GM12874 (cell line): ENCODE measurements around the gene CLEC3B.

Experiments
- TF ChIP-seq, protein P1 (sequence below): IDR thresholded peaks from 2 replicates; pipeline ENCODE4 v1.5.1; 2011; ENCODE audit warnings: low read depth, mild to moderate bottlenecking, control low read depth, low read length, moderate library complexity; ENCODE audit not compliant: insufficient read depth

Gene CLEC3B

DNA sequence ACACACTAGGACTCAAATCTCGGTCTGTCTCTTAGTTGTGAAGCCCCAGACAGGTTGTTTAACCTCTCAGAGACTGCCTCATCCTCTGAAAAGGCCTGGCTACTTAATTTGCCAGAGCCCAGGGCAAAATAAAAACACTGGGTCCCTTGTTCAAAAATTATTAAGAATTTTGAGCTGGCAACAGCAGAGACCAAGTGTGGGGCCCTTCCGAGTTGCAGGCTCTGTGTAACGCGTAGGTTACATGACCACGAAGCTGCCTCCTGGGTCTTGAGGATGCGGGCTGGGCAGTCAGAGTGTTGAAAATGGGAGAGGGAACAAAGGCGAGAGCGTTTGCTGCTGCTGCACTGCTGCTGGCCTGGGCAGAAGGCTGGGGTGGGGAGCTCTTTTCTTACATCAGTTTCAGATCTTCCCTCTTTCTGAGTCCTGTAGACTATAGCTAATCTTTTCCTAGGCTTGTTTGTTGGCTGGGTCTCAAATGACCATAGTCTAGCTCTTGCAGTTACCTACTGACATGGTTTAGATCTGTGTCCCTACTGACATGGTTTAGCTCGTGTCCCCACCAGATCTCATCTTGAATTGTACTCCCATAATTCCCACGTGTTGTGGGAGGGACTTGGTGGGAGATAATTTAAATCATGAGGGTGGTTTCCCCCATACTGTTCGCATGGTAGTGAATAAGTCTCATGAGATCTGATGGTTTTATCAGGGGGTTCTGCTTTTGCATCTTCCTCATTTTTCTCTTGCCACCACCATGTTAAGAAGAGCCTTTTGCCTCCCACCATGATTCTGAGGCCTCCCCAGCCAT, 49.9 kb downstream of the CLEC3B start:
- TF ChIP-seq, protein P1, sequence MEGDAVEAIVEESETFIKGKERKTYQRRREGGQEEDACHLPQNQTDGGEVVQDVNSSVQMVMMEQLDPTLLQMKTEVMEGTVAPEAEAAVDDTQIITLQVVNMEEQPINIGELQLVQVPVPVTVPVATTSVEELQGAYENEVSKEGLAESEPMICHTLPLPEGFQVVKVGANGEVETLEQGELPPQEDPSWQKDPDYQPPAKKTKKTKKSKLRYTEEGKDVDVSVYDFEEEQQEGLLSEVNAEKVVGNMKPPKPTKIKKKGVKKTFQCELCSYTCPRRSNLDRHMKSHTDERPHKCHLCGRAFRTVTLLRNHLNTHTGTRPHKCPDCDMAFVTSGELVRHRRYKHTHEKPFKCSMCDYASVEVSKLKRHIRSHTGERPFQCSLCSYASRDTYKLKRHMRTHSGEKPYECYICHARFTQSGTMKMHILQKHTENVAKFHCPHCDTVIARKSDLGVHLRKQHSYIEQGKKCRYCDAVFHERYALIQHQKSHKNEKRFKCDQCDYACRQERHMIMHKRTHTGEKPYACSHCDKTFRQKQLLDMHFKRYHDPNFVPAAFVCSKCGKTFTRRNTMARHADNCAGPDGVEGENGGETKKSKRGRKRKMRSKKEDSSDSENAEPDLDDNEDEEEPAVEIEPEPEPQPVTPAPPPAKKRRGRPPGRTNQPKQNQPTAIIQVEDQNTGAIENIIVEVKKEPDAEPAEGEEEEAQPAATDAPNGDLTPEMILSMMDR, result no peak

DNA sequence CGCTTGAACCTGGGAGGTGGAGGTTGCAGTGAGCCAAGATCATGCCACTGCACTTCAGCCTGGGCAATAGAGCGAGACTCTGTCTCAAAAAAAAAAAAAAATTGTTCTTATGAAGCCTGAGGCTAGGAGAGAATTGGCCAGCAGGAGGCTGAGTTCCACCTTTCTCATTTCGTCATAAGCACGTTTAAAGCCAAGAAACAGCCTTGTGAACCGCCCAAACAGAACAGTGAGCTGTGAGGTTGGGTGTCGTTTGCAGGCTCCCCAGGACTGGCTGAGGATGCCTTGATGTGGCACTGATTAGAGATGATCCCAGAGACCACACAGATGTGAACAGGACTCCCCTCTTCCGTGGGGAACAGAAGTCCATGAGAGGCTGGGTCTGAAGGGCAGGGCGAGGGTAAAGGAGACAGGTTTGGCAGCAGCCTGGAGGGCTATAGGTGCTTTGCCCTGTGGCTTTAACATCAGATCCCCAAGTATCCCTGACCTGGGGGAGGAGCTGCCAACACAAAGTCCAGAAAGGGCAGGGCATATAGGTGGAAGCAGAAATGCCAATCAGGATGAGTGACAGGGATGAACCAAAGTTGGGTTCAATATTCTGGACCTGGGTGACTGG, 52.9 kb downstream of the CLEC3B start:
- TF ChIP-seq, protein P1, result no peak

DNA sequence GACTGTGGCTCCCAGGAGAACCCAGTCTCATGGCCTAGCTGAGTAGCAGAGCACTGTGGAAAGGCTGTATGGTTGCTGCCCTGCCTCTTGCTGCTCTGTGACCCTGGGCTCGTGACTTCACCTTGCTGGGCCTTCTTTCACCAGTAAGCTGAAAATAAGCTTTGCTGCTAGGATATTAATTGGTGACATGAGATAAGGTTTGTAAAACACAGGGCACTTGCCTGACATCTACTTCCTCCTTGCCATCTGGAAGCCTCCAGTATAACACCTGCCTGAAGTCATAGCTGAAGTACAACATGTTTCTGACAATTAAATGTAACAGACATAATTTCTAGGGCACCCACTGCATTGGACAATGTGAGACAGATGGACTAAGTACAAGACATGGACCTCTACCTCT, 53.6 kb downstream of the CLEC3B start:
- TF ChIP-seq, protein P1, result no peak

DNA sequence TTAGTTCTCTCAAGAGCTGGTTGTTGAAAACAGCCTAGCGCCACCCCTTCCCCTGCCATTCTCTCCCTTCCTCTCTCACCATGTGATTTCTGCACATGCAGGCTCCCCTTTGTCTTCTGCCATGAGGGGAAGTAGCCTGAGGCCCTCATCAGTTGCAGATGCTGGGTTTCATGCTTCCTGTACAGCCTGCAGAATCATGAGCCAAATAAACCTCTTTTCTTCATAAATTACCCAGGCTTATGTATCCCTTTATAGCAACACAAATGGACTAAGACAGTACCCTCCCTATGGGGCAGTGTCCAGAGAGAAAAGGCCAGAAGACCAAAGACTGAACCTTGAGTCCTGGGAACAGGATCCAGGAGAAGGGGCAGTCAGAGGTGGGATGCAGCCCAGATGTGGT, 54.7 kb downstream of the CLEC3B start:
- TF ChIP-seq, protein P1, result no peak

DNA sequence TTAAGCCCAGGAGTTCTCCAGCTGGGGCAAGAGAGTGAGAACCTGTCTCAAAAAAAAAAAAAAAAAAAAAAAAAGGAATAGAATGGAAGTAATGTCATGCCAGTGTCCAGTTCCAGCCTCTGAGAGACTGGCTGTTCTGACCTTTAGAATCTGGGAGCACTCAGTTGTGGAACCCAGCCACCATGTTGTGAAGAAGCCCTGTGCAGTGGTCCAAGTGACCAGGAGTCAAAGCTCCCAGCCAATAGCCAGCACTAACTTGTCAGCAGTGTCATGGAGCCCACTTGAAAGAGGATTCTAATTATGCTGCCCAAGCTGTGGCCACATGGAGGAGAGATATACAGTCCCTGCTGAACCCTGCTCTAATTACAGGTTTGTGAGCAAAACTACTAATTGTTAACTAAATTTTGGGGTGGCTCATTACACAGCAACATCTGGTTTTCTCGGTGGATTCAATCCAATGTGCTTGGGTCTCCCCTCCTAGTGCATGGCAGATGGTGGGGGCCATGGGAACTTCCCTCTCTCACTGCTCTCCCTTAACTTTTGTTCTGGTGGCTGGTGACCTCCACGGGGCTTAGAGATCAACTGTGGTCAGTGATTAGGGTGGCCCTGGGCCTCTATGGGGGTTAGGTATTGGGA, 55.5 kb downstream of the CLEC3B start:
- TF ChIP-seq, protein P1, result no peak

DNA sequence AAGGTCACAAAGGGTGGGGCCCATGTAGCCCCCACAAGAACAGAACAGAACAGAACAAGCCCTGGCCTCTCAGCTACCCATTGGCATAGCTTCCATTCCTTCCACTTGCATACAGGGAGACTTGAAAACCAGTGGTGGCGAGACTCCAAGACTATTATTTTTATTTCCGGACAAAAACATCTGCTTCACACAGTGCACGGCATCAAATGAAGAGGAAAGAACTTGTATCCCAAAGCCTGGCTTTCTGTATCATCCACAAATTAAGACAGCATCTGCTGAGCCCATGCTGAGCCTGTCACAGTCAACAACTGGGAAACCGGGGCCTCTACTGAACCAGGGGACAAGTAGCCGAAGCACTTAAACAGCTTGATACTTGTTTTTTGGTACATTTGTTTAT, 56.0 kb downstream of the CLEC3B start:
- TF ChIP-seq, protein P1, result no peak

DNA sequence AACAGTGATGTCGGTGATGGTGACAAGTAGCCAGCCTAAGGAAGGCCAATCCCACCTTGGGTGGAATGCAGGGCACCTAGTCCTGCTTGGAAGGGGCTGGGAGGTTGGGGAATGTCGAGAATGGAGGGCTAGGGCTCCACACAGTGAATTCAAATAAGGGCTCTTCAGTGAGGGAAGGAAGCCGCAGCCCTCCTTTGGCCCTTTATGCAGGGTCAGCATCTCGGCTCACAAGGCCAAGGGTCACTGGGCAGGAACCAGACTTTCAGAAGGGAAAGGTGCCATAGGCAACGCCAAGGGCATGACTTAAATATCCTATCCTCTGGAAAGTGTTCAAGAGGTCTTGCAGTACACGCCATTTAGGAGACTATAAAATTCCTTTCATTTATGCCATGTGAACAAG, 56.9 kb downstream of the CLEC3B start:
- TF ChIP-seq, protein P1, result no peak
